HG02938 (cell line): ENCODE measurements around the gene TRAM2.

Experiments used
- ATAC-seq: cut with Tn5 transposase; IDR thresholded peaks from one replicate; pipeline ENCODE4 v1.9.1; 2021; ENCODE audit warnings: mild to moderate bottlenecking, moderate library complexity; ENCODE audit not compliant: unreplicated experiment

TRAM2 gene

GRCh38 chr6:52513464-52513863, 63.4 kb downstream of the TRAM2 start:
- ATAC-seq: no peak

- ATAC-seq: no peak
These were observed 64.7 kb downstream of the TRAM2 start for GRCh38 chr6:52512199-52512598.

- ATAC-seq: no peak
These were observed 65.2 kb downstream of the TRAM2 start for GRCh38 chr6:52511572-52512151.

GRCh38 chr6:52511163-52511562, 65.7 kb downstream of the TRAM2 start:
- ATAC-seq: no peak

GRCh38 chr6:52510213-52510562, 66.7 kb downstream of the TRAM2 start:
- ATAC-seq: no peak

- ATAC-seq: no peak
These were observed 67.3 kb downstream of the TRAM2 start for GRCh38 chr6:52509281-52510212.

- no peak for ATAC-seq
These were observed 68.6 kb downstream of the TRAM2 start for GRCh38 chr6:52508261-52508739.

GRCh38 chr6:52507557-52508260, 69.2 kb downstream of the TRAM2 start:
- ATAC-seq: no peak

GRCh38 chr6:52506476-52506875, 70.4 kb downstream of the TRAM2 start:
- ATAC-seq: no peak

- ATAC-seq: no peak
These were observed 71.0 kb downstream of the TRAM2 start for GRCh38 chr6:52505726-52506409.

- ATAC-seq: no peak
These were observed 72.1 kb downstream of the TRAM2 start for GRCh38 chr6:52504782-52505136.

GRCh38 chr6:52503851-52504781, 72.7 kb downstream of the TRAM2 start:
- no peak for ATAC-seq

- no peak for ATAC-seq
These were observed 73.5 kb downstream of the TRAM2 start for GRCh38 chr6:52503323-52503747.

GRCh38 chr6:52502306-52503029, 74.4 kb downstream of the TRAM2 start:
- no peak for ATAC-seq

GRCh38 chr6:52500238-52501129, 76.4 kb downstream of the TRAM2 start:
- ATAC-seq: no peak

GRCh38 chr6:52499681-52500236, 77.1 kb downstream of the TRAM2 start:
- ATAC-seq: no peak

- no peak for ATAC-seq
These were observed 77.8 kb downstream of the TRAM2 start for GRCh38 chr6:52499026-52499425.

- peak; percentile 46 for ATAC-seq
These were observed 78.3 kb downstream of the TRAM2 start for GRCh38 chr6:52498538-52499017.
